K562 (cell line): ENCODE measurements around the gene CCNI. TPM values are rescaled to one million over a fixed set of nuclear protein-coding genes. Genes with fewer than 3 reads are reported as not detected.

ENCODE experiments used
- ATAC-seq: fragments of 200-7000 bp; cut with Tn5 transposase; 3 replicates; pipeline ENCODE4 v1.9.1; 2020; ENCODE audit warnings: moderate library complexity
- BruUV-seq: library from RNA; stranded (reverse); fragments of 400-500 nt; replicated peaks from 2 replicates; lab custom pipeline; 2021; lab: Mats Ljungman, UMichigan
- CTCF ChIA-PET: fragments of 300-600 bp; formaldehyde crosslinking; extraction: SDS; loops from one replicate; lab custom pipeline; 2021; ENCODE audit warnings: low intra/inter-chr PET ratio; lab: Yijun Ruan, JAX
- POLR2A ChIA-PET: fragments of 300-600, 350-650 bp; sonication (Branson Sonifier 250); formaldehyde crosslinking; extraction: SDS; loops from one replicate; lab custom pipeline; 2021; ENCODE audit warnings: antibody characterized with exemption, inconsistent platforms; lab: Yijun Ruan, JAX
- DNase-seq, 4 experiments: peaks; one replicate each; pipeline versions ENCODE4 v3.0.0 to v3.0.0-alpha.2; 2011 to 2018; ENCODE audit warnings: low spot score in 3 of 4, mixed read lengths in 3 of 4; ENCODE audit errors: extremely low read depth in 1 of 4
- FAIRE-seq: peaks from 2 replicates; lab custom pipeline; 2011; peaks lifted over from hg19 to GRCh38; lab: Jason Lieb, UNC
- H2AFZ ChIP-seq: 2 replicates; pipeline ENCODE4 v1.6.0; 2011; ENCODE audit warnings: low read depth, low read length, control low read depth, inconsistent platforms
- H3K27ac ChIP-seq: fragments of 200-600 bp; 3 replicates; pipeline ENCODE4 v1.8.0; 2011; ENCODE audit warnings: low read depth, mild to moderate bottlenecking, control low read depth, inconsistent platforms, low read length, moderate library complexity, mixed read lengths; ENCODE audit errors: extremely low read depth
- H3K27me3 ChIP-seq, 2 experiments: fragments of 300-600 bp in 1 of 2; 2 replicates in 1 of 2; 3 replicates in 1 of 2; pipeline versions ENCODE4 v1.6.0 to v1.8.0; 2011; ENCODE audit warnings: inconsistent platforms in 2 of 2, low read length in 2 of 2, mild to moderate bottlenecking in 1 of 2, mixed read lengths in 1 of 2, moderate library complexity in 1 of 2; ENCODE audit not compliant: control insufficient read depth in 2 of 2, insufficient read depth in 2 of 2
- H3K36me3 ChIP-seq: fragments of 300-600 bp; 3 replicates; pipeline ENCODE4 v1.8.0; 2011; ENCODE audit warnings: mild to moderate bottlenecking, low read length, inconsistent platforms; ENCODE audit not compliant: control insufficient read depth, insufficient read depth
- H3K4me1 ChIP-seq, 2 experiments: fragments of 200-600 bp in 1 of 2; replicated peaks in 1 of 2; 2 replicates in 1 of 2; 3 replicates in 1 of 2; pipeline versions ENCODE4 v1.5.1 to v1.8.0; 2011; ENCODE audit warnings: inconsistent platforms in 2 of 2, low read length in 2 of 2, mild to moderate bottlenecking in 1 of 2, mixed read lengths in 1 of 2, moderate library complexity in 1 of 2; ENCODE audit not compliant: control insufficient read depth in 2 of 2, insufficient read depth in 2 of 2
- H3K4me2 ChIP-seq: 2 replicates; pipeline ENCODE4 v1.6.1; 2011; ENCODE audit warnings: low read length, control low read depth, inconsistent platforms, mixed read lengths; ENCODE audit not compliant: insufficient read depth
- H3K4me3 ChIP-seq: fragments of 200-600 bp; sonication (generic), shearing (Covaris generic); 2 replicates; pipeline ENCODE4 v1.5.1; 2016; ENCODE audit warnings: control low read depth, inconsistent platforms
- H3K79me2 ChIP-seq: fragments of 200-600 bp; 3 replicates; pipeline ENCODE4 v1.8.0; 2011; ENCODE audit warnings: low read length, inconsistent platforms; ENCODE audit not compliant: control insufficient read depth, insufficient read depth
- H3K9ac ChIP-seq, 2 experiments: 2 replicates each; pipeline versions ENCODE4 v1.6.0 to v1.6.1; 2011; ENCODE audit warnings: low read depth in 2 of 2, low read length in 2 of 2, control low read depth in 1 of 2, inconsistent platforms in 1 of 2, mild to moderate bottlenecking in 1 of 2, mixed read lengths in 1 of 2; ENCODE audit not compliant: insufficient read depth in 1 of 2
- H3K9me1 ChIP-seq: one replicate; pipeline ENCODE4 v1.6.0; 2011; ENCODE audit warnings: inconsistent platforms, mild to moderate bottlenecking, low read length, moderate library complexity; ENCODE audit not compliant: control insufficient read depth, insufficient read depth
- H3K9me3 ChIP-seq: replicated peaks from 2 replicates; pipeline ENCODE4 v1.5.1; 2011; ENCODE audit warnings: low read depth, low read length, inconsistent platforms; ENCODE audit not compliant: control insufficient read depth, insufficient read depth
- H4K20me1 ChIP-seq: replicated peaks from 2 replicates; pipeline ENCODE4 v1.6.1; 2011; ENCODE audit warnings: low read length, inconsistent platforms, mixed read lengths; ENCODE audit not compliant: control insufficient read depth, insufficient read depth
- CBX5 ChIP-seq: IDR thresholded peaks from 2 replicates; pipeline ENCODE4 v1.6.1; 2014; ENCODE audit warnings: low read depth, borderline replicate concordance
- IRF2 ChIP-seq: sonication (generic); formaldehyde crosslinking; IDR thresholded peaks from 2 replicates; pipeline ENCODE4 v1.8.1; 2022; ENCODE audit warnings: mild to moderate bottlenecking, missing genetic modification reagents
- OTX1 ChIP-seq: fragments of 450-650 bp; formaldehyde crosslinking; IDR thresholded peaks from 2 replicates; pipeline ENCODE4 v1.4.0; 2022; ENCODE audit warnings: mild to moderate bottlenecking
- STAG1 ChIP-seq: sonication (generic); formaldehyde crosslinking; IDR thresholded peaks from 2 replicates; pipeline ENCODE4 v1.5.0; 2020; ENCODE audit warnings: missing genetic modification reagents, borderline replicate concordance
- TBL1XR1 ChIP-seq, 2 experiments: IDR thresholded peaks; 2 replicates each; pipeline ENCODE4 v1.6.1; 2012; ENCODE audit warnings: improper control_type of control experiment in 2 of 2, low read length in 2 of 2, mild to moderate bottlenecking in 1 of 2
- ZNF324 ChIP-seq: fragments of 250-450 bp; sonication (Bioruptor Pico); IDR thresholded peaks from 2 replicates; pipeline ENCODE4 v1.4.0; 2020; ENCODE audit warnings: mild to moderate bottlenecking
- ZNF408 ChIP-seq: fragments of 250-450 bp; sonication (Bioruptor Pico); IDR thresholded peaks from 2 replicates; pipeline ENCODE4 v1.4.0; 2020; ENCODE audit warnings: low read depth, mild to moderate bottlenecking, moderate library complexity
- WGBS: fragments of 100-300 bp; shearing (Covaris generic); methylation state at CpG from one replicate; pipeline ENCODE4 v1.1.6; 2016; ENCODE audit warnings: low coverage, mixed read lengths; ENCODE audit not compliant: insufficient coverage; ENCODE audit errors: missing lambda C conversion rate; 5-methylcytosine and 5-hydroxymethylcytosine counted together
- in situ Hi-C: fragments of 300-500 bp; cut with MboI; formaldehyde crosslinking; loops from 4 replicates; pipeline ENCODE4 v1.15.0; 2018; ENCODE audit warnings: inconsistent platforms, mixed read lengths
- intact Hi-C: fragments of 100-400 bp; cut with micrococcal nuclease; formaldehyde crosslinking; loops from 2 replicates; pipeline ENCODE4 v1.14.2; 2022
- polyA plus RNA-seq, 8 experiments: library from polyadenylated mRNA; depleted of rRNA in 4 of 8; stranded (reverse) in 5 of 8; unstranded in 3 of 8; fragments of >200 nt; fragmentation: Nextera tagmentation in 2 of 8; fragmentation: Illumina TruSeq in 1 of 8; extraction: Ambion mirVana in 2 of 8; extraction: Trizol in 1 of 8; gene quantifications; 2 replicates each; pipeline versions ENCODE4 v1.2.1 to v1.2.3, GENCODE V29; 2011 to 2014; ENCODE audit warnings: inconsistent platforms in 1 of 8, missing spikeins in 1 of 8
- total RNA-seq, 7 experiments: library from RNA; depleted of rRNA in 6 of 7; stranded (reverse); fragments of >200 nt in 6 of 7; fragmentation: Illumina TruSeq in 2 of 7; extraction: Trizol in 2 of 7; gene quantifications; 2 replicates each; pipeline versions ENCODE4 v1.2.1 to v1.2.3, GENCODE V29; 2011 to 2021; ENCODE audit warnings: low replicate concordance in 1 of 7
- TF ChIP-seq, protein P1 (sequence below), 2 experiments: fragments of 150-350 bp in 1 of 2; IDR thresholded peaks; 2 replicates each; pipeline ENCODE4 v1.6.1; 2012 to 2016; ENCODE audit warnings: low read depth in 2 of 2, low read length in 2 of 2, mild to moderate bottlenecking in 1 of 2, moderate library complexity in 1 of 2
- TF ChIP-seq, protein P2 (sequence below): fragments of 450-650 bp; formaldehyde crosslinking; IDR thresholded peaks from 2 replicates; pipeline ENCODE4 v1.4.0; 2022; ENCODE audit warnings: missing genetic modification characterization
- TF ChIP-seq, protein P3 (sequence below): fragments of 250-450 bp; sonication (Bioruptor Pico); IDR thresholded peaks from 2 replicates; pipeline ENCODE4 v1.5.0; 2020; ENCODE audit warnings: mild to moderate bottlenecking, borderline replicate concordance
- TF ChIP-seq, protein P4 (sequence below): IDR thresholded peaks from 2 replicates; pipeline ENCODE4 v1.6.1; 2016; ENCODE audit warnings: missing genetic modification characterization, missing compliant biosample characterization
- TF ChIP-seq, protein P5 (sequence below): sonication (generic); formaldehyde crosslinking; IDR thresholded peaks from 2 replicates; pipeline ENCODE4 v1.8.1; 2022; ENCODE audit warnings: missing genetic modification reagents

CCNI gene
- total and polyA plus RNA-seq, 9 of the 15 experiments (the other 6 are each of a cell fraction or from before 2014, with no cell fraction given) = 43.3 to 159 (median 98.5) TPM

DNA sequence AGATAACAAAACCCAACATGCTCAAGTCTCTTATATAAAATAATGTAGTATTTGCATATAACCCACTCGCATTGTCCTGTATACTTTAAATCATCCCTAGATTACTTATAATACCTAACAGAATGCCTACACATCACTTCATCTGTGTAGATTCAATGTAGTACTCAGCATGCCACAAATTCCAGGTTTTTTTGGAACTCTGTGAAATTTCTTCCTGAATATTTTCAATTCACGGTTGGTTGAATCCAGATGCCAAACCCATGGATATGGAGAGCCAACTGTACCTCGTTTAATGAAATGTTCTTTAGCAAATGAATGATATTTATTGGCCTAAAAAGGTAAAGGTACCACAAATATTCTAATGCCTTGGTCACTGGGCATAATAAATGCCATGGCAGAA lies 24.8 kb downstream of the CCNI start:
- no peak for ATAC-seq
- in situ Hi-C loops (loop anchor here (5.0 kb wide), 1 partner anchor 156 kb away; no protein-coding TSS in a partner anchor), intact Hi-C loops (loop anchor here (5.0 kb wide), 2 partner anchors 46 to 106 kb away; partner anchors contain the start of gene CCNG2)
- no peak for DNase-seq
- no peaks in the 10 kb centered on the region for H3K9me1 ChIP-seq
- no peaks in the 10 kb centered on the region for H3K79me2 ChIP-seq
- no peak overlapping the region for H3K4me3 ChIP-seq
- no peak overlapping the region for H3K9ac ChIP-seq
- ChIA-PET POLR2A (no interaction called here), CTCF (interaction anchor here (0.7 kb wide), 1 partner anchor 151 kb away, joined by 5 read pairs; no protein-coding TSS in a partner anchor)
- H3K9me3 ChIP-seq = no peaks in the 10 kb centered on the region
- FAIRE-seq = no peak
- no peaks in the 10 kb centered on the region for H4K20me1 ChIP-seq
- H2AFZ ChIP-seq = no peak overlapping the region
- no peaks in the 10 kb centered on the region for H3K4me1 ChIP-seq
- H3K27me3 ChIP-seq = no peaks in the 10 kb centered on the region
- no peak overlapping the region for H3K27ac ChIP-seq
- 96% methylated on average over 3 of the region's 3 CpGs for WGBS
- BruUV-seq = no TSS peak
- H3K36me3 ChIP-seq = peaks cover 94% of the 10 kb centered on the region
- no peak overlapping the region for H3K4me2 ChIP-seq
- TF ChIP-seq OTX1 (CRISPR knock-in tag) (no peak), IRF2 (CRISPR knock-in tag) (no peak), TBL1XR1 (IDR thresholded peaks at IDR 0.05; ENCODE audit: low read length in 2 of 2) (no peak), STAG1 (CRISPR knock-in tag) (no peak), ZNF408 (CRISPR knock-in tag) (no peak), ZNF324 (no peak), CBX5 (no peak)
- TF ChIP-seq, protein P1, sequence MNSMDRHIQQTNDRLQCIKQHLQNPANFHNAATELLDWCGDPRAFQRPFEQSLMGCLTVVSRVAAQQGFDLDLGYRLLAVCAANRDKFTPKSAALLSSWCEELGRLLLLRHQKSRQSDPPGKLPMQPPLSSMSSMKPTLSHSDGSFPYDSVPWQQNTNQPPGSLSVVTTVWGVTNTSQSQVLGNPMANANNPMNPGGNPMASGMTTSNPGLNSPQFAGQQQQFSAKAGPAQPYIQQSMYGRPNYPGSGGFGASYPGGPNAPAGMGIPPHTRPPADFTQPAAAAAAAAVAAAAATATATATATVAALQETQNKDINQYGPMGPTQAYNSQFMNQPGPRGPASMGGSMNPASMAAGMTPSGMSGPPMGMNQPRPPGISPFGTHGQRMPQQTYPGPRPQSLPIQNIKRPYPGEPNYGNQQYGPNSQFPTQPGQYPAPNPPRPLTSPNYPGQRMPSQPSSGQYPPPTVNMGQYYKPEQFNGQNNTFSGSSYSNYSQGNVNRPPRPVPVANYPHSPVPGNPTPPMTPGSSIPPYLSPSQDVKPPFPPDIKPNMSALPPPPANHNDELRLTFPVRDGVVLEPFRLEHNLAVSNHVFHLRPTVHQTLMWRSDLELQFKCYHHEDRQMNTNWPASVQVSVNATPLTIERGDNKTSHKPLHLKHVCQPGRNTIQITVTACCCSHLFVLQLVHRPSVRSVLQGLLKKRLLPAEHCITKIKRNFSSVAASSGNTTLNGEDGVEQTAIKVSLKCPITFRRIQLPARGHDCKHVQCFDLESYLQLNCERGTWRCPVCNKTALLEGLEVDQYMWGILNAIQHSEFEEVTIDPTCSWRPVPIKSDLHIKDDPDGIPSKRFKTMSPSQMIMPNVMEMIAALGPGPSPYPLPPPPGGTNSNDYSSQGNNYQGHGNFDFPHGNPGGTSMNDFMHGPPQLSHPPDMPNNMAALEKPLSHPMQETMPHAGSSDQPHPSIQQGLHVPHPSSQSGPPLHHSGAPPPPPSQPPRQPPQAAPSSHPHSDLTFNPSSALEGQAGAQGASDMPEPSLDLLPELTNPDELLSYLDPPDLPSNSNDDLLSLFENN (IDR thresholded peaks at IDR 0.05; ENCODE audit: low read depth in 2 of 2, low read length in 2 of 2) = no peak
- TF ChIP-seq, protein P2, sequence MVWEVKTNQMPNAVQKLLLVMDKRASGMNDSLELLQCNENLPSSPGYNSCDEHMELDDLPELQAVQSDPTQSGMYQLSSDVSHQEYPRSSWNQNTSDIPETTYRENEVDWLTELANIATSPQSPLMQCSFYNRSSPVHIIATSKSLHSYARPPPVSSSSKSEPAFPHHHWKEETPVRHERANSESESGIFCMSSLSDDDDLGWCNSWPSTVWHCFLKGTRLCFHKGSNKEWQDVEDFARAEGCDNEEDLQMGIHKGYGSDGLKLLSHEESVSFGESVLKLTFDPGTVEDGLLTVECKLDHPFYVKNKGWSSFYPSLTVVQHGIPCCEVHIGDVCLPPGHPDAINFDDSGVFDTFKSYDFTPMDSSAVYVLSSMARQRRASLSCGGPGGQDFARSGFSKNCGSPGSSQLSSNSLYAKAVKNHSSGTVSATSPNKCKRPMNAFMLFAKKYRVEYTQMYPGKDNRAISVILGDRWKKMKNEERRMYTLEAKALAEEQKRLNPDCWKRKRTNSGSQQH (CRISPR knock-in tag) = no peak
- TF ChIP-seq, protein P3, sequence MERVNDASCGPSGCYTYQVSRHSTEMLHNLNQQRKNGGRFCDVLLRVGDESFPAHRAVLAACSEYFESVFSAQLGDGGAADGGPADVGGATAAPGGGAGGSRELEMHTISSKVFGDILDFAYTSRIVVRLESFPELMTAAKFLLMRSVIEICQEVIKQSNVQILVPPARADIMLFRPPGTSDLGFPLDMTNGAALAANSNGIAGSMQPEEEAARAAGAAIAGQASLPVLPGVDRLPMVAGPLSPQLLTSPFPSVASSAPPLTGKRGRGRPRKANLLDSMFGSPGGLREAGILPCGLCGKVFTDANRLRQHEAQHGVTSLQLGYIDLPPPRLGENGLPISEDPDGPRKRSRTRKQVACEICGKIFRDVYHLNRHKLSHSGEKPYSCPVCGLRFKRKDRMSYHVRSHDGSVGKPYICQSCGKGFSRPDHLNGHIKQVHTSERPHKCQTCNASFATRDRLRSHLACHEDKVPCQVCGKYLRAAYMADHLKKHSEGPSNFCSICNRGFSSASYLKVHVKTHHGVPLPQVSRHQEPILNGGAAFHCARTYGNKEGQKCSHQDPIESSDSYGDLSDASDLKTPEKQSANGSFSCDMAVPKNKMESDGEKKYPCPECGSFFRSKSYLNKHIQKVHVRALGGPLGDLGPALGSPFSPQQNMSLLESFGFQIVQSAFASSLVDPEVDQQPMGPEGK (CRISPR knock-in tag) = no peak
- TF ChIP-seq, protein P4, sequence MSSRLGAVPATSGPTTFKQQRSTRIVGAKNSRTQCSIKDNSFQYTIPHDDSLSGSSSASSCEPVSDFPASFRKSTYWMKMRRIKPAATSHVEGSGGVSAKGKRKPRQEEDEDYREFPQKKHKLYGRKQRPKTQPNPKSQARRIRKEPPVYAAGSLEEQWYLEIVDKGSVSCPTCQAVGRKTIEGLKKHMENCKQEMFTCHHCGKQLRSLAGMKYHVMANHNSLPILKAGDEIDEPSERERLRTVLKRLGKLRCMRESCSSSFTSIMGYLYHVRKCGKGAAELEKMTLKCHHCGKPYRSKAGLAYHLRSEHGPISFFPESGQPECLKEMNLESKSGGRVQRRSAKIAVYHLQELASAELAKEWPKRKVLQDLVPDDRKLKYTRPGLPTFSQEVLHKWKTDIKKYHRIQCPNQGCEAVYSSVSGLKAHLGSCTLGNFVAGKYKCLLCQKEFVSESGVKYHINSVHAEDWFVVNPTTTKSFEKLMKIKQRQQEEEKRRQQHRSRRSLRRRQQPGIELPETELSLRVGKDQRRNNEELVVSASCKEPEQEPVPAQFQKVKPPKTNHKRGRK = no peak
- TF ChIP-seq, protein P5, sequence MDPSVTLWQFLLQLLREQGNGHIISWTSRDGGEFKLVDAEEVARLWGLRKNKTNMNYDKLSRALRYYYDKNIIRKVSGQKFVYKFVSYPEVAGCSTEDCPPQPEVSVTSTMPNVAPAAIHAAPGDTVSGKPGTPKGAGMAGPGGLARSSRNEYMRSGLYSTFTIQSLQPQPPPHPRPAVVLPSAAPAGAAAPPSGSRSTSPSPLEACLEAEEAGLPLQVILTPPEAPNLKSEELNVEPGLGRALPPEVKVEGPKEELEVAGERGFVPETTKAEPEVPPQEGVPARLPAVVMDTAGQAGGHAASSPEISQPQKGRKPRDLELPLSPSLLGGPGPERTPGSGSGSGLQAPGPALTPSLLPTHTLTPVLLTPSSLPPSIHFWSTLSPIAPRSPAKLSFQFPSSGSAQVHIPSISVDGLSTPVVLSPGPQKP (CRISPR knock-in tag) = no peak
